ENCODE data around the gene LRRIQ3. TPM values are rescaled to one million over a fixed set of nuclear protein-coding genes. Genes with fewer than 3 reads are reported as not detected.
"Not testable (repeated sequence)": the region's sequence is repeated elsewhere in the genome, so short reads cannot be mapped to it uniquely, and the experiment has no call there.

Gene LRRIQ3
- total RNA-seq, 2 experiments from 2014 or later, result 2.3 to 2.5 TPM

- CTCF ChIA-PET (ENCODE audit: unreplicated experiment), result no interaction called here
- no peak for DNase-seq (ENCODE audit: low spot score)
- BruUV-seq (replicated peaks), result no TSS peak
- Histone ChIP-seq H3K79me2 (ENCODE audit: insufficient read depth, low read depth, low read length) (no peaks in the 10 kb centered on the region), H3K4me1 (ENCODE audit: insufficient read depth, low read length, poor library complexity, severe bottlenecking) (no peaks in the 10 kb centered on the region), H3K4me3 (ENCODE audit: low read depth, low read length, poor library complexity, severe bottlenecking) (no peak overlapping the region), H2AFZ (ENCODE audit: low read length) (no peak overlapping the region), H3K9me2 (ENCODE audit: insufficient read depth, low read length) (no peaks in the 10 kb centered on the region), H3K27ac (ENCODE audit: low read depth, low read length, poor library complexity, severe bottlenecking) (no peak overlapping the region), H3K36me3 (ENCODE audit: insufficient read depth, low read length) (no peaks in the 10 kb centered on the region), H4K20me1 (ENCODE audit: insufficient read depth, low read length) (no peaks in the 10 kb centered on the region), H3K4me2 (ENCODE audit: low read length) (no peak overlapping the region), H3K9me3 (ENCODE audit: low read length) (no peaks in the 10 kb centered on the region)
- intact Hi-C loops (cut with micrococcal nuclease; ENCODE audit: unreplicated experiment), result no loop called here
- TF ChIP-seq EZH2phosphoT487 (IDR thresholded peaks at IDR 0.05; ENCODE audit: borderline replicate concordance, low read depth, low read length) (no peak), CTCF (conservative IDR thresholded peaks at IDR 0.05; ENCODE audit: low read length) (no peak)
- POLR2A ChIA-PET, result interaction anchor here (0.6 kb wide), 1 partner anchor 93 kb away, joined by 4 read pairs; no protein-coding TSS in a partner anchor
Observed at GRCh38 chr1:74145086-74145485, 52.9 kb downstream of the LRRIQ3 start.

- POLR2A ChIA-PET, result interaction anchor here (2.2 kb wide), 1 partner anchor 12 kb away, joined by 6 read pairs; no protein-coding TSS in a partner anchor
- BruUV-seq (replicated peaks), result not testable (repeated sequence)
Observed at GRCh38 chr1:74117370-74117769, 80.6 kb downstream of the LRRIQ3 start.

GRCh38 chr1:74113333-74113732 lies 84.6 kb downstream of the LRRIQ3 start:
- no peaks in the 10 kb centered on the region for H3K36me3 ChIP-seq (ENCODE audit: insufficient read depth, low read length)
- BruUV-seq (replicated peaks), result no TSS peak

More at GRCh38 chr1:74117370-74117769, 80.6 kb downstream of the LRRIQ3 start:
- H3K79me2 ChIP-seq (ENCODE audit: insufficient read depth, low read depth, low read length); H3K4me3 ChIP-seq (ENCODE audit: low read depth, low read length, poor library complexity, severe bottlenecking); H3K4me1 ChIP-seq (ENCODE audit: insufficient read depth, low read length, poor library complexity, severe bottlenecking); H3K27ac ChIP-seq (ENCODE audit: low read depth, low read length, poor library complexity, severe bottlenecking); H3K9me2 ChIP-seq (ENCODE audit: insufficient read depth, low read length); H3K36me3 ChIP-seq (ENCODE audit: insufficient read depth, low read length); H3K9me3 ChIP-seq (ENCODE audit: low read length); CTCF ChIA-PET (ENCODE audit: unreplicated experiment); intact Hi-C loops (cut with micrococcal nuclease; ENCODE audit: unreplicated experiment); H4K20me1 ChIP-seq (ENCODE audit: insufficient read depth, low read length); H2AFZ ChIP-seq (ENCODE audit: low read length); DNase-seq (ENCODE audit: low spot score); H3K4me2 ChIP-seq (ENCODE audit: low read length): not testable (repeated sequence)

More at GRCh38 chr1:74113333-74113732, 84.6 kb downstream of the LRRIQ3 start:
- POLR2A ChIA-PET, result interaction anchor here (0.6 to 0.7 kb wide), 2 partner anchors 79 to 731 kb away, joined by 3 read pairs; no protein-coding TSS in a partner anchor
- no peaks in the 10 kb centered on the region for H3K9me2 ChIP-seq (ENCODE audit: insufficient read depth, low read length)
- H3K4me2 ChIP-seq (ENCODE audit: low read length), result no peak overlapping the region
- no peaks in the 10 kb centered on the region for H3K9me3 ChIP-seq (ENCODE audit: low read length)
- no peaks in the 10 kb centered on the region for H3K79me2 ChIP-seq (ENCODE audit: insufficient read depth, low read depth, low read length)
- no peak overlapping the region for H2AFZ ChIP-seq (ENCODE audit: low read length)
- no peak overlapping the region for H3K27ac ChIP-seq (ENCODE audit: low read depth, low read length, poor library complexity, severe bottlenecking)
- no peak for TF ChIP-seq EZH2phosphoT487 (IDR thresholded peaks at IDR 0.05; ENCODE audit: borderline replicate concordance, low read depth, low read length)
- no peak for TF ChIP-seq CTCF (conservative IDR thresholded peaks at IDR 0.05; ENCODE audit: low read length)
- H4K20me1 ChIP-seq (ENCODE audit: insufficient read depth, low read length), result no peaks in the 10 kb centered on the region
- H3K4me1 ChIP-seq (ENCODE audit: insufficient read depth, low read length, poor library complexity, severe bottlenecking), result no peaks in the 10 kb centered on the region
- DNase-seq (ENCODE audit: low spot score), result no peak
- CTCF ChIA-PET (ENCODE audit: unreplicated experiment), result no interaction called here
- no peak overlapping the region for H3K4me3 ChIP-seq (ENCODE audit: low read depth, low read length, poor library complexity, severe bottlenecking)
- intact Hi-C loops (cut with micrococcal nuclease; ENCODE audit: unreplicated experiment), result no loop called here

Measured in OCI-LY7 (cell line).